ENCODE measurements around the gene PPP1R15B.

The PPP1R15B gene

DNA sequence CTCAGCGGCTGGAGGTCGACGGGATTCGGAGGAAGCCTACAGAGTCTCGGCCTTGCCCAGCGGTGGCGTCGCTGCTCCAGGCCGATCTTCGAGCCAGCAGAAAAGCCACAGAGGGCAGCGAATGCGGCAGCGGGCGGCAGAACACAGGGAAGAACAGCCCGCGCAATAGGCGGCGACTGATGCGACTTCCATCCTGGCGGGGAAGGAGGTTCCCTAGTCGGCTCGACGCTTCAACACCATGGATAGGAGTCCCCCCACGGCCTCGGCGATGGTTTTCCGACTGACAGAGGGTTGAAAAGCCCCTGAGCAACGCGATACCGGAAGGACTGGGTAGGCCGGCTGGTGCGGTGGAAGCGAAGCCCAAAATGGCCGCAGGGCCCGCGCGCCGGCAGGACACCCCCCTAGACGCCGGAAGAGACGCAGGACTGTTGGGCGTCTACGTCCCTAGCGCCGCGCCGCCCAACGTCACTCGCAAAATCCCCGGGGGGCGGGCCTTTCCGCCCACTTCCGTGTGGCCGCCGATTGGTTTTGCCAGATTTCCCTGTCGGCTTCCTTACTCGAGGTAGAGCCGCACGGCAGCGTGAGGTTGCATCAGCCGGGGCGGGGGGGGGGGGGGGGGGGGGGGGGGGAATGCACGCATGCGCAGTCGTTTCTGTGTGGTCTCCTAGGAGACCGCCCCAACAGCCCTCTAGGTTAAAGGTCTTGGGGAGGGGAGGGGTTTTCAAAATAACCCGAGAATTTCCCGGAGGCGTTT lies at the start of gene PPP1R15B:
PPP1R15B (minus strand) TSS at position 367 of the 754 bp plus-strand sequence. CDS start 406 bp downstream, outside the sequence.
- Mint-ChIP-seq H3K27ac (peak within 1 kb of the TSS; percentile 99), H3K4me1 (peaks cover 14% of the 10 kb centered on the region), H3K4me3 (peak within 1 kb of the TSS; percentile 98), H3K9me3 (no peaks in the 10 kb centered on the region), H3K27me3 (no peaks in the 10 kb centered on the region), H3K36me3 (peaks cover 29% of the 10 kb centered on the region)

- H3K9me3 Mint-ChIP-seq, result no peaks in the 10 kb centered on the region
- H3K27me3 Mint-ChIP-seq, result no peaks in the 10 kb centered on the region
- H3K4me1 Mint-ChIP-seq, result peaks cover 49% of the 10 kb centered on the region
- H3K4me3 Mint-ChIP-seq, result no peak overlapping the region
- H3K27ac Mint-ChIP-seq, result peak overlapping the region; percentile 25
- H3K36me3 Mint-ChIP-seq, result peaks cover 11% of the 10 kb centered on the region
These were observed 48.7 kb upstream of the PPP1R15B start for GRCh38 chr1:204460346-204460745.

- Mint-ChIP-seq H3K9me3 (no peaks in the 10 kb centered on the region), H3K4me3 (no peak overlapping the region), H3K36me3 (peaks cover 8% of the 10 kb centered on the region), H3K27me3 (no peaks in the 10 kb centered on the region), H3K4me1 (peaks cover 43% of the 10 kb centered on the region), H3K27ac (no peak overlapping the region)
These were observed 48.1 kb upstream of the PPP1R15B start for GRCh38 chr1:204459706-204460105.

GRCh38 chr1:204457666-204458065 lies 46.0 kb upstream of the PPP1R15B start:
- H3K9me3 Mint-ChIP-seq, result no peaks in the 10 kb centered on the region
- H3K36me3 Mint-ChIP-seq, result peaks cover 12% of the 10 kb centered on the region
- H3K4me1 Mint-ChIP-seq, result peaks cover 32% of the 10 kb centered on the region
- H3K4me3 Mint-ChIP-seq, result no peak overlapping the region
- no peak overlapping the region for H3K27ac Mint-ChIP-seq
- H3K27me3 Mint-ChIP-seq, result no peaks in the 10 kb centered on the region

- H3K27ac Mint-ChIP-seq, result peak overlapping the region; percentile 65
- H3K36me3 Mint-ChIP-seq, result peaks cover 12% of the 10 kb centered on the region
- no peaks in the 10 kb centered on the region for H3K9me3 Mint-ChIP-seq
- H3K4me1 Mint-ChIP-seq, result peaks cover 27% of the 10 kb centered on the region
- H3K4me3 Mint-ChIP-seq, result no peak overlapping the region
- no peaks in the 10 kb centered on the region for H3K27me3 Mint-ChIP-seq
These were observed 45.3 kb upstream of the PPP1R15B start for GRCh38 chr1:204456826-204457442.

DNA sequence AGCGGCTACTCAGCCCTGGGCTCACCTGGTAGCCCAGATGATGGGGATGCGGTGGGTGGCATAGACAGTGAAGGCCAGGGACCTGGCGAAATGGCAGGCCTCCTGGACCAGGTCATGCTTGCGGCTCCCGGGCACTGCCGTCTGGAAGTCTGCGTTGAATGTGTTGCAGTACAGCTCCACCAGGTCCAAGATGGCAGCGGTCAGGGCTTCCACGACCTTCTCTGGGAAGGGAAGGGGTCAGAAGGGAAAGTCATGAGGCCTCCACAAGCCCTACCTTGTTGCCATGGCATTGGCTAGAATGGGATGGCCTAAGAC lies 44.2 kb upstream of the PPP1R15B start:
- Mint-ChIP-seq H3K4me3 (no peak overlapping the region), H3K9me3 (no peaks in the 10 kb centered on the region), H3K36me3 (peaks cover 12% of the 10 kb centered on the region), H3K27me3 (no peaks in the 10 kb centered on the region), H3K27ac (no peak overlapping the region), H3K4me1 (peaks cover 22% of the 10 kb centered on the region)

DNA sequence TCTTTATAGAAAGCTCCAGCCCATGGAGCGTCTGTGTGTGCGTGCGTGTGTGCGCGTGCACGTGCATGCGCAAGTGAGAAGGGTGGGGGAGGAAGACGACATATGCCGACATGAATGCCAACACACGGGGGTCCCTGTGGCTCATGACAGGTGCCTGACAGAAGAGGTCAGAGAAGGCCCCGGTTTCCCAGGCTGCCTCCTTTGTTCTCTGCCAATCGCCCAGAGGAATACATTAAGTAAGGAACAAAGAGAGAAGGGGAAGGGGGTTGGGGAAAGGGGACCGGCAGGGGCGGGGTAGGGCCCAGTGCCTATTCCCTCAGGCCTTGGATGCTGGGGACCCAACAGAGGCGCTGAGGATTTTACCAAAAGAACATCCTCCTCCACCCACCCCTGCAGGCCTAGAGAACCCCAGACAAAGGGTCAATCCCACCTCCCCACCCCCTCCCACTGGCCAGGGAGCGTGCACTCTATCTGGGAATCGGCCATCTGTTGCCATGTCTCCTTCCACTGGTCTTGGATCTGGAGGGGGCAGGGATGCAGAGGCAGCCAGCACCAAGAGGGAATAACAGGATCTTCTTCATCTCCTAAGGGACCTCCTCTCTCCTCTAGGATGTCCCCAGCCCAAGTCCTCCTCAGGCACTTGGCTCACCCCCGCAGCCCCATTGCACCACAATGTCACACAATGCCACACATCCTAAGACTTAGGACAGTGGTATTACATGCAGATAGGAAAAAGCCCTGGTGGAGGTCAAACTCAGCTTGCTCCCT lies 43.6 kb upstream of the PPP1R15B start:
- Mint-ChIP-seq H3K27ac (no peak overlapping the region), H3K9me3 (no peaks in the 10 kb centered on the region), H3K36me3 (peaks cover 10% of the 10 kb centered on the region), H3K4me1 (peaks cover 19% of the 10 kb centered on the region), H3K4me3 (no peak overlapping the region), H3K27me3 (no peaks in the 10 kb centered on the region)

GRCh38 chr1:204454476-204454875 lies 42.9 kb upstream of the PPP1R15B start:
- H3K4me3 Mint-ChIP-seq, result no peak overlapping the region
- no peaks in the 10 kb centered on the region for H3K27me3 Mint-ChIP-seq
- no peak overlapping the region for H3K27ac Mint-ChIP-seq
- no peaks in the 10 kb centered on the region for H3K9me3 Mint-ChIP-seq
- H3K4me1 Mint-ChIP-seq, result peaks cover 19% of the 10 kb centered on the region
- peaks cover 7% of the 10 kb centered on the region for H3K36me3 Mint-ChIP-seq

- Mint-ChIP-seq H3K9me3 (no peaks in the 10 kb centered on the region), H3K4me3 (peak overlapping the region; percentile 67), H3K27ac (peak overlapping the region; percentile 92), H3K27me3 (no peaks in the 10 kb centered on the region), H3K36me3 (peaks cover 7% of the 10 kb centered on the region), H3K4me1 (peaks cover 19% of the 10 kb centered on the region)
These were observed 41.6 kb upstream of the PPP1R15B start for GRCh38 chr1:204453141-204453772.

- no peaks in the 10 kb centered on the region for H3K9me3 Mint-ChIP-seq
- H3K4me3 Mint-ChIP-seq, result no peak overlapping the region
- H3K27ac Mint-ChIP-seq, result no peak overlapping the region
- H3K4me1 Mint-ChIP-seq, result peaks cover 21% of the 10 kb centered on the region
- peaks cover 4% of the 10 kb centered on the region for H3K36me3 Mint-ChIP-seq
- H3K27me3 Mint-ChIP-seq, result no peaks in the 10 kb centered on the region
These were observed 39.9 kb upstream of the PPP1R15B start for GRCh38 chr1:204451352-204452124.

GRCh38 chr1:204450461-204451257 lies 39.0 kb upstream of the PPP1R15B start:
- Mint-ChIP-seq H3K4me1 (peaks cover 27% of the 10 kb centered on the region), H3K27me3 (no peaks in the 10 kb centered on the region), H3K4me3 (no peak overlapping the region), H3K36me3 (peaks cover 6% of the 10 kb centered on the region), H3K27ac (peak overlapping the region; percentile 47), H3K9me3 (no peaks in the 10 kb centered on the region)

GRCh38 chr1:204449678-204450280 lies 38.2 kb upstream of the PPP1R15B start:
- Mint-ChIP-seq H3K27me3 (no peaks in the 10 kb centered on the region), H3K4me1 (peaks cover 31% of the 10 kb centered on the region), H3K4me3 (no peak overlapping the region), H3K9me3 (no peaks in the 10 kb centered on the region), H3K36me3 (peaks cover 8% of the 10 kb centered on the region), H3K27ac (no peak overlapping the region)

- no peaks in the 10 kb centered on the region for H3K9me3 Mint-ChIP-seq
- H3K36me3 Mint-ChIP-seq, result peaks cover 12% of the 10 kb centered on the region
- H3K27me3 Mint-ChIP-seq, result no peaks in the 10 kb centered on the region
- H3K4me1 Mint-ChIP-seq, result peaks cover 37% of the 10 kb centered on the region
- no peak overlapping the region for H3K4me3 Mint-ChIP-seq
- peak overlapping the region; percentile 55 for H3K27ac Mint-ChIP-seq
These were observed 37.5 kb upstream of the PPP1R15B start for GRCh38 chr1:204448991-204449677.
